Measurements from ENCODE around the gene JUP.

Gene JUP

GRCh38 chr17:41724476-41725050 lies 61.9 kb downstream of the JUP start:
- no peak for DNase-seq (ENCODE audit: low read depth in 1 of 2, low spot score in 1 of 2)

GRCh38 chr17:41723801-41724475 lies 62.6 kb downstream of the JUP start:
- DNase-seq (ENCODE audit: low read depth in 1 of 2, low spot score in 1 of 2) = no peak

GRCh38 chr17:41722231-41722630 lies 64.3 kb downstream of the JUP start:
- no peak for DNase-seq (ENCODE audit: low read depth in 1 of 2, low spot score in 1 of 2)

GRCh38 chr17:41718287-41718645 lies 68.2 kb downstream of the JUP start:
- DNase-seq (ENCODE audit: low read depth in 1 of 2, low spot score in 1 of 2) = no peak

- DNase-seq (ENCODE audit: low read depth in 1 of 2, low spot score in 1 of 2) = no peak
Observed at GRCh38 chr17:41717408-41718286, 68.9 kb downstream of the JUP start.

GRCh38 chr17:41711669-41712400 lies 74.7 kb downstream of the JUP start, which contains the start of gene GAST:
GAST (plus strand) TSS chr17:41712331; CDS start chr17:41715437, 3,106 bp downstream.
- no peak for DNase-seq (ENCODE audit: low read depth in 1 of 2, low spot score in 1 of 2)

GRCh38 chr17:41710472-41711090 lies 75.9 kb downstream of the JUP start:
- no peak for DNase-seq (ENCODE audit: low read depth in 1 of 2, low spot score in 1 of 2)

- no peak for DNase-seq (ENCODE audit: low read depth in 1 of 2, low spot score in 1 of 2)
Observed at GRCh38 chr17:41707803-41708669, 78.5 kb downstream of the JUP start.

- DNase-seq (ENCODE audit: low read depth in 1 of 2, low spot score in 1 of 2) = no peak
Observed at GRCh38 chr17:41705271-41705991, 81.1 kb downstream of the JUP start.

Data from stimulated activated CD4-positive, alpha-beta T cell treated with anti-CD3 and anti-CD28 coated beads, Interleukin-15, amount 100 ng/mL, for 1 hour (primary cell).